GM21786 (cell line): ENCODE data around the gene SLC22A31.

Source experiments
- ATAC-seq: cut with Tn5 transposase; IDR thresholded peaks from one replicate; pipeline ENCODE4 v1.9.1; 2021; ENCODE audit not compliant: unreplicated experiment

Gene SLC22A31

GRCh38 chr16:89150981-89151380 is 49.4 kb downstream of the SLC22A31 start:
- ATAC-seq = no peak

DNA sequence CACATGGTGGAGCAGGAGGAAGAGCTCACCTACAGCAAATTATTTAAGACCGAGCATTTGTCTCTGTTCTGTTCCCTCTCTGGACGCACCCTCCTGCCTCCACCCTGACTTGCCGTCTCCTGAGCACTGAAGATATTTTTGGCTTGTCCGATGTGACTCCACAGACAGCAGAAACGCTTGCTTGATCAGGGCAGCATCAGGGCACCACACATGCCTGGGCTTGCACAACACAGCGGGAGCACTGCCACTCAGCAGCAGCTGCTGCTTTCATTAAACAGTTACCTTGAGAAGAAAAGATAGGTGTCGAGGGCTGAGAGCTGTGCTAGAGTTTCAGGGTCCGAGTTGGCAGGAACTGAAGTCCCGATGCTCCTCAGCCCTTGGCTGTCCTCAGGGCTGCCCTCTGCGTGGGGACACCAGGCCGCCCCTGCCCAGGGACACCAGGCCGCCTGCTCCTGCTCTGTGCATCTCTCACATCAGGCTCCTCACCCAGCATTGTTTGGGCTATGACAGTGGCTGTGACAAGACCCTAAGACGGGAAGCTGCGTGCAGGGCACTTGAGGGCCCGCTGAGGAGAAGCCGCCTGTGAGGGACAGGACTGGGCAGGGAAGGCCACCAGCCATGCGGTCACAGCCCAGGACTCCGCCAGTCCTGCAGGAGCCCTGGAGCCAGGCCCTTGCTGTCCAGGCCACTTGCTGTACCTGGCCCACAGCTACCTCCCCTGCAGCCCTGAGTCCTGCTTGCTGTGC is 50.1 kb downstream of the SLC22A31 start:
- no peak for ATAC-seq

- no peak for ATAC-seq
Measured at GRCh38 chr16:89149386-89149785, 51.0 kb downstream of the SLC22A31 start.

GRCh38 chr16:89147085-89147817 is 53.1 kb downstream of the SLC22A31 start:
- no peak for ATAC-seq

DNA sequence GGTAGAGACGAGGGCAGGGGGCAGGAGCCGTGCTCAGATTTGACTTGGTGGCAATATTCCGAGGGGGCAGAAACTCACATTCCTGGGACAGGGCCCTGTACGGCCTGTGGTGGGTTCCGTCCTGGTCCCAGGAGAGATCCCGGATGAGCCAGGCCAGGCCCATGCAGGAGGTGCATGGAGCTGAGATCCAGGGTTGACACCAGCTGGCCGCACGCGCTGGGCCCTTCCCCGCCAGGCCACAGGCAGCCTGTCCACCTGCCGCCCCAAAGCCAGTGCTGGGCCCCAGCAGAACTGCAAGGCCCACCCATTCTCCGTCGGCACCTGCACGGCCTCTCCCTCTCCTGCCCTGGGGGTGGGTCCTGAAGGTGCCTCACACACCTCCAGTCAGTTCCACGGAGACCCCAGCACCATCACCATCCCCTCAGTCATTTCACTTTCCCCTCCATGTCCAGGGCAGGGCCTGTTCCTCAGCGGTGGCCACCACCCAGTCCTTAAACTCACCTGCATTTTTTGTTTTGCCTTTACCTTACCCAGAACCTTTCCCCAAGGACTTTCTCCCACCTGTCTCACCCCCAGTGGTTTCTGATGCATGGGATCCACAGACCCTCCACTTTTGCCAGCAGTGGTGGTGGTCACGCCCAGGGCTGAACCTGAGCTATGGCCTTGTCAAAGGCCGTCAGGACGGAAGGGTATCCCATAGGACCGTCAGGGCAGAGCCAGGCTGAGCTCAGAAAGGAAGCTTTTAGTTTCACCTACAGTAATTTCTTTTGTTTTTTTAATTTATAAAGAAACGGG is 53.9 kb downstream of the SLC22A31 start:
- ATAC-seq = no peak
